GM19099 (cell line): Measurements from ENCODE around the gene SLC25A30.

Source experiments
- POLR2A ChIP-seq: IDR thresholded peaks from 3 replicates; pipeline ENCODE4 v1.6.1; 2011; ENCODE audit warnings: low read depth; ENCODE audit not compliant: insufficient read length; ENCODE audit errors: extremely low read depth

The SLC25A30 gene, protein sequence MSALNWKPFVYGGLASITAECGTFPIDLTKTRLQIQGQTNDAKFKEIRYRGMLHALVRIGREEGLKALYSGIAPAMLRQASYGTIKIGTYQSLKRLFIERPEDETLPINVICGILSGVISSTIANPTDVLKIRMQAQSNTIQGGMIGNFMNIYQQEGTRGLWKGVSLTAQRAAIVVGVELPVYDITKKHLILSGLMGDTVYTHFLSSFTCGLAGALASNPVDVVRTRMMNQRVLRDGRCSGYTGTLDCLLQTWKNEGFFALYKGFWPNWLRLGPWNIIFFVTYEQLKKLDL

DNA sequence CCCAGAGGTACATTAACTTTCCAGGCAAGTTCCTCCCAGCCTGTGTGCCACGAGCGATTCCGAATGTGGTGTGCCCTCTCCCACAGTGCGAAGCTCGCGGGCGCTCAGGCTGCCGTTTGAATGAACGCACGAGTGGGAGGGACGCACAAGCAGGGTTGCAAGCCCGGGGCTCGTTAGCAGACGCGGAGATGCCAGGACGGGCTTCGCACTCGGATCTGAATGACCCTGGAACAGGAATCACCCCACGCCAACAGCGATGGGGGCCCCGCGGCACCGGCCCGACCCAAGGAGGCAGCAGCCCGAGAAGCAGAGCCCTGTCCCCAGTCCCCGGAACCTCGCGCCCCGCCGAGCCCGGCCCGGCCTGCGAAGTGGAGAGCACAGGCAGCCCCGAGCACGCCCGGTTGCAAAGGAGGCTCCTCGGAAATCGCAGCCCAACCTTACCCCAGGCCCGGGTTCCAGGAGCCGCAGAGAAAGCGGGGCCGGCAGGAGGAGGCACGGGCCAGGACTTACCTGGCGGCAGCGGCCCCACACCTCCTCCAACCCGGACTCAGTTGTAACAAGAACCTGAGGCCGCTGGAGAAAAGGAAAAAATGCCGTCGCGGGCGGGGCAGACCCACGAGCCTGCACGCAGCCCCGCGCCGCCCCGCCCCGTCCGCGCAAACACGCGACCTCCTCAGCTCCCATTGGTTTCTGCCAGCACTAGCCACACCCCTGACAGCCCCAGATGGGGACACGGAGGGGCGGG is at the start of gene SLC25A30:
TSS of gene SLC25A30 (minus strand) at position 584 of the 745 bp plus-strand sequence. CDS start 6,948 bp downstream, outside the sequence.
- peak; percentile 64 for TF ChIP-seq POLR2A

DNA sequence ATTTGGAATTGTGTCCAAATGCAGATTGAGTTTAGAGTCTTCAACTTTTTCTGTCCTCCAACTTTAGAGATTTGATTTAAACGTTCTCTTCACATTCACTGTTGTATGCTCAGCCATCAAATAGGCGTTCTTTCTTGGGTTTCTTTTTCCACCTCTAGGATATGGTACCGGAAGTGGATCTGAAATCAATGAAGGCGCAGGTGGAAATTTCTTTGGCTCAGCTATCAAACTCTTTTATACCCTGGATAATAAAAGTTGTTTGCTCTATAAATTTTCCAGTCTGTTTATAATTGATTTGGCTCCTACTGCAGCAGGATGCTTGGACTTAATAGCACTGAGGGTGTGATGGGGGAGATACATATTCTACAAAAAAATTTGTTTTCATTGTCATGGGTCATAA is 48.2 kb upstream of the SLC25A30 start:
- TF ChIP-seq POLR2A, result no peak

DNA sequence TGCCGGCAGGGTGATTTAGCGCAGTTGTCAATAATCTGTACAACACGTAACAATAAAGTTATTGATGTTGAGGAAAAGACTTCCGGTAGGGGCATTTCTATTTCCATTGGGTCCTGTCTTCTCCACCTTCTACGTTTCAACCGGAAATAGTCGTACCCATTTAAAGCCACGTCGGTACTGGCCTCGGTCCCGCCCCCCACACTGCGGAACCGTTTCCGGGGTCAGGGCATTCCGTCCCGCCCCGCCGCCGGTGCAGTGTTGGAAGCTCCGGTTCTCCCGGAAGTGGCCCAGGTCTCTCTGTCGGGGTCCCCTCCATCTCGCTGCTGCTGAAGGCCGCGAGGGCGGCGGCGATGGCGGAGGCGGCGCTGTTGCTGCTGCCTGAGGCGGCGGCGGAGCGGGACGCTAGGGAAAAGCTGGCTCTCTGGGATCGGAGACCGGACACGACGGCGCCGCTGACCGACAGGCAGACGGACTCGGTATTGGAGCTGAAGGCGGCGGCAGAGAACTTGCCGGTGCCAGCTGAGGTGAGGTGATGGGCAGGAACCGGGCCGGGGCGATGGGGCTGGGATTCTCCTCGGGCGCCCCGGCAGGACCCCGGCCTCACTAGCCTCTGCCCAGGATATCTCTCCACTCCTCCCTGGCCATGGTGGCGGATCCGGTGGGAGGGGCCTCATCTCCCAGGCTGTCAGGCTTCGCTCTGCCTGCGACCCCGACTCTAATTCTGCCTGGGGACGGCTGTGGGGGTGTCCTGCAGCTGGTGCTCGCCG is 46.7 kb upstream of the SLC25A30 start, which contains the start of gene COG3:
TSS of gene COG3 (plus strand) at position 253 of the 767 bp plus-strand sequence. CDS start at position 351, 98 bp downstream.
- peak; percentile 84 for TF ChIP-seq POLR2A

DNA sequence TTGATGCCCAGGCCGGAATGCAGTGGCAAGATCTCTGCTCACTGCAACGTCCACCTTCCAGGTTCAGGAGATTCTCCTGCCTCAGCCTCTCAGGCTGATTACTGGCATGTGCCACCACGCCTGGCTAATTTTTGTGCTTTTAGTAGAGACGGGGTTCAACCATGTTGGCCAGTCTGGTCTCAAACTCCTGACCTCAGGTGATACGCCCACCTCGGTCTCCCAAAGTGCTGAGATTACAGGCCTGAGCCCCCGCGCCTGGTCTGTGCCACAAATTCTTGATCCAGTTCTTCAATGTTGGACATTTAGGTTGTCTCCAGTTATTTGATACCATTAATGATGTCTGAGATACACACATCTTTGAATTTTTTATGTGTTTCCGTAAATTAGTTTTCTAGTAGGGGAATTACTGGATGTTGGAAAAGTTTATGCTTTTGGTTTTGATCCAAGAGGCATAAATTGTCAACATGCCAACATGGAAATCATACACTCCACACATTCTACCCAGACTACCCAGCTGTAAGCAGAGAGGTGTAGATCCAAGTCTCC is 46.0 kb upstream of the SLC25A30 start:
- TF ChIP-seq POLR2A, result no peak

DNA sequence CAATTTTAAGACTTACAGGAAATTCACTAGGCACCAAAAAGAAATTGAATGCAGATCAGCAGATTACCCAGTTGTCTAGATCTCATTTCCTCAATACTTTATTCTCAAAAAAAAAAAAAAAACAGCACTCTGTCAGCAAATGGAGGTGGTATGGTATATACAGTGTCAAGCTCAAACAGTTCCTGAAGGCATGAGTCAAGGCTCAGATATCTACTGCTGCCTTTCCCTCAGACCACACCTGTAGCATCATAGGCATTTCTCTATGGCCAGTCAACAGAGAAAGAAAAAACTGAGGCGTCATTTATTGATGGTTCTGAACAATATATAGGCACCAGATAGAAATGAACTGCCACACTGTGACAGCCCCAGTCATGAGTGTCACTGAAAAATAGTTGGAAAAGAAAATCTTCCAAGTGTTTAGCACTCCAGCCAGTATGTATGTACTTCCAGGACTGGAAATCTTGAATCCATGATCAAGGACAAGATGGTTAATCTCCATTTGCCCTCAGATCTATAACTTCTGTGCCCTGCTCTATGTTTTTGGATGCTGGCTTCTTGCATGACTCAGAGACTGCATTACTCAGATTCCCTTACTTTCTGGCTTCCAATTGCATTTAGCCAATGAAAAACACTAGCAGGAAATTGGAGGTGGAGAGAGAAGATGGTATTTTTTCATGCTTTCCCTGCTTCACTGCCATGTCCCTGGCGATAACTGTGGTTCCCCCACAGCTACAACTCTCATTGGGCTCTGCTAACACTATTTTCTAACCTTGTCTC is 38.2 kb upstream of the SLC25A30 start:
- TF ChIP-seq POLR2A, result no peak

DNA sequence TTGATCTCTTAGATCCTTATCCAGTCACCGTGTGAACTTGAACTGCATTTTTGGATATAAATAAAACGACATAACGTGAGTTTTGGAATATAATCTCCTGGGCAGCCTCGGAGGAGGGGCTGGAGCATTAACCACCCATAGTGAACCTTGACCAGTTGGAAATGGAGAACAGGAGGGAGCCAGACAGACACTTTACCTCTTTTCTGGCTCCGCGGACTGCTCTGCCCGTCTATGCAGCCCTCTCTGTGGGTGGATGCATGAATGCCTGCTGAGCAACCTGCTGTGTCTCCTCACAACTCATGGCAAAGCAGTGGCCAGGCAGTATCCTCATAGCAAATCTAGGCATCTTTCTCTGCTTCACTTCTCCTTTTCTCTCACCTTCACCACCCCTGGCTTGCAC is 36.0 kb upstream of the SLC25A30 start:
- TF ChIP-seq POLR2A, result no peak

DNA sequence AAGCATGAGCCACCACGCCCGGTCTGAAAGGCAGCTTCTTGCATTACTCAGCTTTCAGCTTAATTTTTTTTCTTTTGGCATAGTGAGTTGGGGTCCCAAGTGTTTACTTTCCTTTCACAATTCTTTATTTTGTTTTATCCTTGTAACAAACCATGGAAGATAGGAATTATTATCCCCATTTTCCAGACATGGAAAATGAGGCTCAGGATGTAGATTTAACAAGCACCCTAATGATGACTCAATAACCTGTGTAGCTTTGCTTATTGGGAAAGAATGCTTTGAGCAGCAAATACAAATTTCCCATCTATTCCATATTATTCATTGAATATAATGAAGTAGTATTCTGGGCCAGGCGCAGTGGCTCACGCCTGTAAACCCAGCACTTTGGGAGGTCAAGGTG is 33.1 kb upstream of the SLC25A30 start:
- no peak for TF ChIP-seq POLR2A

DNA sequence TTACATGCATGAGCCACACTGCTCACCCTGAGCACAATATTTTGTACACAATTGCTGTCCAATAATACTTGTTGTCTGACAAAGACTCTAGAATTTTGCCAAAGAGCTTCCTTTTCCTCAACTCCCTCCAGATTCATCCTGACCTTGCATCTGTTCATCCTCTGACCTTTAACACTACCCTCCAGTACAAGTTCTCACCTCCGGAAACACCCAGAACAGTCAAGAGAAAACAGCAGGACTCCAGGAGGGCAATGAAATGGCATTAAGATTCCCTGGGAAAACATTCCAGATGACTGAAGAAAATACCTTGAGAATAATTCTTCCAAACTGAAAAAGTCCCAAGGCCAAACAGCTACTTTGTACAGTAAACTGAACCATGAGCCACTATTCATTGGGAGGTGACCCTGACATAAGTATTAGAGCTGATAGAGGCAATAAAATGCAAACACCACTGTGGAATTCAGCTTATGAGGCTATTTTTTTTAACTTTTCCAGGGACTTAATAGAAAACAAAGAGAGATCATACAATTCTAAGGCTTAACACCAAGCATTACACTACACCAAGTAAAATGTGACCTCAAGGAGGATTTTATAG is 30.9 kb upstream of the SLC25A30 start:
- no peak for TF ChIP-seq POLR2A

DNA sequence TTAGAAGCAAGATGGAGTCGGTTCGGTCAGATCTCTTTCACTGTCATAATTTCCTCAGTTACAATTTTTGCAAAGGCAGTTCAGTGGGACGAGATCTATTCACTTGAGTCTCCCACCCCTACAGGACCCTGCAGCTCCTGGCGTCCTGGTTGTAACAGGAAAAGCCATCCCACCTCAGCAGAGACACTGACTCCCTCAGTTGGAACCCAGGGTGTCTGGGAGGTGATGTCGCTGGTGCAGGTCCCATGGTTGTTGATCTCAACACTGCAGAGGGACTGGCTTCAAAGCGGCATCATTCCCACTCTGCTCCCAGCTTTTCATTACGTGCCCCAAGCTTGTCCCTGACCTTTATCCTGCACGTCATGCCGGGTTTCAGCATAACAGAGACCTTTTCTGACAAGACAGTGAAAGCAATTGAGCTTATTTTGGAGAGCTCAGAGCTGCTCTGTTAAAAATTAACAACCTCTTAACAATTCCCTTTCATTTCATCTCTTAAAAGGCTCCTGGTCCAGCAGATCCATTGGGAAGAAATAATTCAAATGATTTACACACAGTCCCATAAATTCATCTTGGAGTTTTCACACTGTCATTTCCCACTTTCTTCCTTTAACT is 29.0 kb upstream of the SLC25A30 start:
- no peak for TF ChIP-seq POLR2A

DNA sequence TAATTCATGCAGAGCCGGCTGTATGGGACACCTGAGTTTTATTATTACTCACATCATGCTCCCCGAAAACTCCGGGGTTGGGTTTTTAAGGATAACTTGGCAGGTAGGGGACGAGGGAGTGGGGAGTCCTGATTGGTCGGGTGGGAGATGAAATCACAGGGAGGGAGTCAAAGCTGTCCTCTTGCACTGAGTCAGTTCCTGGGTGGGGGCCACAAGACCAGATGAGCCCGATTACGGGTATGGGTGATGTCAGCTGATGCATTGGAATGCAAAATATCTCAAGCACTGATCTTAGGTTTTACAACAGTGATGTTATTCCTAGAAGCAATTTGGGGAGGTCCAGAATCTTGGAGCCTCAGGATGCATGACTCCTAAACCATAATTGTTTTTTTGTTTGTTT is 28.0 kb upstream of the SLC25A30 start:
- TF ChIP-seq POLR2A, result no peak

DNA sequence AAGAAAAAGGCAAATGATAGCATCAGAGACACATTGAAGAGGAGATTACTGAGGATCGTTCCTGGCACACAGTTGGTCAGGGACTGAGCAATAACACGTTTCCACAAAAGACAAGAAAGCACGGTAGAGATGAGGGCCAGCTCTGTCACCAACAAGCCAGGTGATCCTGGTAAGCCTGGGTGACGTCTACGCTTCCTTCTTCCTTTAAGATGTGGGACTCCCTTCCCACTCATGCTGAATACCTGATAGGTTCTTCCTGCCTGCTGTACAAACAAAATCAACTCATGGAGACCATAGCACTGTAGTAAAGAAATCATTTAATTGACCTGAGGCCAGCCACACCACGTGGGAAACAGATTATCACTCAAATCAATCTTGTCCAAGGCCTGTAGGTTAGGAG is 26.9 kb upstream of the SLC25A30 start:
- TF ChIP-seq POLR2A, result no peak

DNA sequence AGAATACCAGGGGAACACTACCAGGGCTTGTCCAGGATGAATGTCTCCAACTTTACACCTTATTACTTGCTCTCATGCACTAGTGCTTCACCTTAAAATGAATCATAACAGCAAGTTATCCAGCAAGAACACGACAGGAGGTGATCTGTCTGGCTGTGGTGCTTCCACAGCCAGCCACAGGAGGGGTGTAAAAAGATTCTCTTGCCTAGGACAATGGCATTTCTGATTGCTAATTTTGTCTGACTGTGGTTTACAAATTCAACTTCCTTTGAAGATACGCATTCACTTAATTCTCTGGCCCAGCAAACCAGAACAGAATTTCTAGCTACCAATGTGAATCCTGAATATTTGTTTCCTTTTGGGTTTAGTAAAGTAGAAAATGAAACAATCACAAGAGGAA is 23.5 kb upstream of the SLC25A30 start:
- no peak for TF ChIP-seq POLR2A

DNA sequence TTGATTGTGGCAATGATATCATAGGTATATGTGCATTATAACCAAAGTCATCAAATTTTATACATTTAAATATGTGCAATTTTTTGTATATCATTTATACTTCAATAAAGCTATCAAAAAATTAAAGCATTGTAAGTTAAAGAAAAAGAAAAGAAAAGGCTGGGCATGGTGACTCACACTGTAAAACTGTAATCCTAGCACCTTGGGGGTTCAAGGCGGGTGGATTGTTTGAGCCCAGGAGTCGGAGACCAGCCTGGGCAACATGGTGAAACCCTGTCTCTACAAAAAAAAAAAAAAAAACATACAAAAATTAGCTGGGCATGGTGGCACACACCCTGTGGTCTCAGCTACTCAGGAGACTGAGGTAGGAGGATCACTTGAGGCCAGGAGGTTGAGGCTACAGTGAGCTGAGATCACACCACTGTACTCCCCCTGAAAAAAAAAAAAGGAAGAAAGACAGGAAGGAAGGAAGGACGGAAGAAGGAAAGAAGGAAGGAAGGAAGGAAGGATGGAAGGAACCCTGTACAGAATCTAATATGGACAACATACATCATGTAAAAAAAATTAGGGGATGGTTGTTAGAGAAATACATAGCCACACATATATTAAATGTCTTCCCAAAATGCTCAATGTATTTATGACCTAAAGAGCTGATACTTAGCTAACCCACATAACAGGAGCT is 21.7 kb upstream of the SLC25A30 start:
- no peak for TF ChIP-seq POLR2A

DNA sequence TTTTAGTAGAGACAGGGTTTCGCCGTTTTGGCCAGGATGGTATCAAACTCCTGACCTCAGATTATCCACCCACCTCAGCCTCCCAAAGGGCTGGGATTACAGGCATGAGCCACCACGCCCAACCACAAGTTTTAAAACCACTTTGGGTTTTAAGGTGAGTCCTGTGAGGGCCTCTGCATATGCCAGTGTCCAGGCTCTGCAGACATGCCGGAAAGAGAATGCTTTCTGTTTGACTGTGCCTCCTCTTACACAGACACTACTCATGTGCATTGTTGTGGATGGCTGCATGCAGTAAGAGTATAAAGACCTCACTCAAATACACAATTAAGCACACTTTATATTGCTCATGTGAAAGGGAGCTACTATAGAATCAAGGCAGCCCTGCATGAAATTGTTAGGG is 20.8 kb upstream of the SLC25A30 start:
- no peak for TF ChIP-seq POLR2A

DNA sequence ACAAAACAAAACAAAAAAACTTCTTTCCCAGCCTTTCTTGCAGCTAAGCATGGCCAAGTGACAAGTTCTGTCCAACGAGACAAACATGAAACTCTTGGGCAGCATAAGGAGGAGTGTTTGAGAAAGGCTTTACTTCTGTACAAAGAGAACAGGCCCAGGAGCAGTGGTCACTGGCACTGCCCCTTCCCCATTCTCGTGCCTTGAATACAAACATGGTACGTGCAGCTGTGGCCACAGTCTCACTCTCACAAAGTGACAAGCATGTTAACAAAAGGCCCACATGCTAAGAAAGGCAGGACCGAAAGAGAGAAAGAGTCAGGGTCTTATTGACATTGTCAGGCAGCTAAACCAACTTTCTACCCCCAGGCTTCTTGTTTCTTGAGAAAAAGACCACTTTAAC is 19.8 kb upstream of the SLC25A30 start:
- TF ChIP-seq POLR2A, result no peak
